GM18511 (cell line): Measurements from ENCODE around the gene SMAP1.

Source experiments
- ATAC-seq: cut with Tn5 transposase; IDR thresholded peaks from one replicate; pipeline ENCODE4 v1.9.1; 2021; ENCODE audit warnings: mild to moderate bottlenecking, moderate library complexity; ENCODE audit not compliant: unreplicated experiment

Gene SMAP1

GRCh38 chr6:70839286-70840266 is 171.9 kb downstream of the SMAP1 start:
- ATAC-seq, result no peak

GRCh38 chr6:70841112-70841511 is 173.4 kb downstream of the SMAP1 start:
- no peak for ATAC-seq

- no peak for ATAC-seq
Measured at GRCh38 chr6:70842541-70842940, 174.9 kb downstream of the SMAP1 start.

- no peak for ATAC-seq
Measured at GRCh38 chr6:70843328-70843918, 175.7 kb downstream of the SMAP1 start.

GRCh38 chr6:70844301-70844700 is 176.6 kb downstream of the SMAP1 start:
- no peak for ATAC-seq

- no peak for ATAC-seq
Measured at GRCh38 chr6:70846207-70846835, 178.6 kb downstream of the SMAP1 start.

- no peak for ATAC-seq
Measured at GRCh38 chr6:70847106-70848084, 179.7 kb downstream of the SMAP1 start.

GRCh38 chr6:70849348-70850069 is 181.8 kb downstream of the SMAP1 start:
- no peak for ATAC-seq

- ATAC-seq, result no peak
Measured at GRCh38 chr6:70852667-70853246, 185.1 kb downstream of the SMAP1 start.

GRCh38 chr6:70857387-70858077 is 189.8 kb downstream of the SMAP1 start:
- ATAC-seq, result peak; percentile 100

GRCh38 chr6:70860045-70860444 is 192.4 kb downstream of the SMAP1 start:
- no peak for ATAC-seq

- ATAC-seq, result no peak
Measured at GRCh38 chr6:70860920-70861319, 193.2 kb downstream of the SMAP1 start.

- ATAC-seq, result peak; percentile 53
Measured at GRCh38 chr6:70863343-70863742, 195.7 kb downstream of the SMAP1 start.

GRCh38 chr6:70864401-70864800 is 196.7 kb downstream of the SMAP1 start:
- ATAC-seq, result no peak

- ATAC-seq, result no peak
Measured at GRCh38 chr6:70872469-70872868, 204.8 kb downstream of the SMAP1 start.

GRCh38 chr6:70874181-70874913 is 206.7 kb downstream of the SMAP1 start:
- ATAC-seq, result no peak

- no peak for ATAC-seq
Measured at GRCh38 chr6:70879496-70879895, 211.8 kb downstream of the SMAP1 start.
